NCI-H1105 treated with DMSO at 0.1 percent for 48 hours (cell line): ENCODE results near the gene RWDD3.

Source experiments
- DNase-seq: peaks from one replicate; lab custom pipeline; 2025; lab: John Stamatoyannopoulos, UW

RWDD3 gene

DNA sequence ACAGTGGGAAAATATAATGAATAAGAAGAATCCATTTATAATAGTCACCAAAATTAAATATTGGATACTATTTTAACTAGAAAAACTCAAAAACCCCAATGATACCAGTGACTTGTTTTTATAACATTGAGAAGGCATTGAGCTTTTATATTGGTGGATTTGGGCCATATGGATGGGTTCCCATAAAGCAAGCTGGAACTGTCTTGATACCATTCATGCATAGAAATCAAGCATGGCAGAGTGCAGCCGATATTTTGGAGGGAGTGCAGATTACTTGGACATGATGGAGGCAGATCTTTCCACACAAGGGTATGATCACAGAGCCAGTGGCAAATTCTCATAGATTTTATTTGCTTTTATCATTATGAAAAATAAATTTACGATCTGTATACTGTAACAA lies 3.8 kb upstream of the RWDD3 start:
- no peak for DNase-seq

DNA sequence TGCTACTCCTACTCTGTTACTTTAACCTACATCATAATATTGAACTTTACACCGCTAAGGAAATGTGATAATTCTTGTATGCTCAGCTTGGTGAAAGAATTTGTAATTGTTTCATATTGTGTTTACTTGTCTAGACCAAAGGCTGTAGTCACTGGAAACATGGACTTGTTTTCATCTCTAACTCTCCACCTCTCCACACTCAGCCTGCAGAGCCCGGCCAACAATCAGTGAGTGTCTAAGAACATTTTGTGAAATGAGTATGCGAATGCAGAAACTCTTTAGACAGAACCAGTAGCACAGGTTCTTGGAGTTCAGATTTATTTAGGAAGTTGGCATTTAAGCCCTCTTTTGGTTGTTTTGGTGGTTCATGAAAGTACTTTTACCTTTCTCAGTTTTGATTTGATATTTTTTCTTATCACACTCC lies 3.2 kb upstream of the RWDD3 start:
- DNase-seq, result no peak

DNA sequence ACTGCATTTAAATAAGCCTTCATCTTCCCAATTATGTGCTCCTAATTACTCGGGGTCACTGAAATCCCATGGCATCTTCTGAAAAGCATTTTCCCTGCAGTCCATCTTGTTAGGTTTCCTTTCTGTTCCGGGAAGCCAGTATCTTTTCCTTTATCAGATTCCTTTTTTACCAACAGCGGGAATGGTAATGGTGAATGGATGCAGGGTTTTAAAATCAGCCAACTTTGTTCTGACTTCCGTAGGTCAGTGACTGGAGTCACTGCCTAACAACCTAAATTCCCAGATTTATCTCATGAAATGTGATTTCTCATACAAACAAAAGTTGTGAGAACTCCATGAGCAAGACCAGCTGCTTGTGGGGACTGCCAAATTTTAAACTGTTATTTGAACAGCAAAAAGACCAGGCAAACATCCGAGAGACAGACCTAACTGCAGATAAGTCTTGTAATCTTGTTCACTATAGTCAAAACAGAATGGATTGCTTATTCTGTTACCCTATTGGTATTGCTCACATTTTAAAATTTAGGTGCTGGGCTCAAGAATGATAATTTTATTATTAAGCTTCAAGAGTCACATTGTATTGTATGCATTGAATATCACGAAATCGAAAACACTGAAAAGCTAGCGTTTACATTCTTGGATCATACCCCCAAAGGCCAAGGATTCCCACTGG lies 1.2 kb upstream of the RWDD3 start:
- DNase-seq, result no peak

DNA sequence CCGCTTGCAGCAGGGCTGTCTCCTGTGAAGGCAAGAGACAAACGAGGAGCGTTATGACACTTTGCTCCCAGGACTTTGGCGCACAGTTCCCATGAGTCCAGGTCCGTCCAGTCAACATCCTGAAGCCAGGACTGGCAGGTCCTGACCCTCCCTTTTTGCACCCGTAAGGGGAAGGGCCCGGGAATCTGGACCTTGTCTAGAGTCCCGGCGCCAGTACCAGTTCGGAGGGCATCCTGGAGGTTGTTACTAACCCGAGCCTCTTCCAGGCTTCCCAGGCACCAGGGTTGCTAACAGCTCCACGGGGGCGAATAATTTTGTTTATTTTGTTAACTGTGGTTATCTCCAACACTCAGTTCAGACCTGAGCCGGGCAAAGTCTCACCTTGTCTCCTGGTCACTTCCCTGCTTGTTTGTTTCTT lies 682 bp upstream of the RWDD3 start:
- no peak for DNase-seq

DNA sequence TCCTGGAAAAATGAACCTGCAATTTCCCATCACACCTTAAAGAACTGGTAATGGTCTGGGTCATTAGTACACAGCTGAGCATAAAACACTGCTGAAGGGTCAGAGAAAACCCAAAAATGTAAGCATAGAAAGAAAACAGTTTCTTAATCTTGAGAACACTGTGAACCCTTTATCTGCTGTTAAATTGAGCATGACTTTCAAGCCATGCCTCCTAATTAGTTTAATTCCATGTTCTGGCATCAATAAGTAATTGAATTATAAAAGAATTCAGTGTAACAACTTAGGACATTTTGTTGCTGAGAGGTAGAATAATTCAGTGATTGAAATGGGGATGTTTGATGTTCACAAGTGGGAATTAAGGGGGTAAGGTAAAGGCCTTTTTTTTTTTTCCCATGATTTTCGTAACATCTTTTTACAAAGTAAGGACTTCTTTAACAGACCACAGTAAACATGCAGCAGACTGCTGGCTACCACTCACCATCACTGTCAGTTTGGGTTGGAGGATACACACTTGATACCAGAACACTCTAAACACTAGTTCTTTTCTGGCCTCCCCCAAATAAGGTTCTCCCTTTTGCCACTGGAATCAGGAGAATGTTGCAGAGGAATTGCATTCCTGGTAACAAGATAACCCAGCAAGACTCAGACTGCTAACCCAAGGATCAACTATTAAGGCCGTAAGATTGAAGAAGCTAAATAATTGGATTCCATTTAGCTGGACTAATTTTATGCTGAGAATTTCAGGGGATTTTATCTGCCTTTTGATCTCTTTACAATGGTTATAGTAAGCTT lies 3.0 kb downstream of the RWDD3 start:
- DNase-seq, result no peak

DNA sequence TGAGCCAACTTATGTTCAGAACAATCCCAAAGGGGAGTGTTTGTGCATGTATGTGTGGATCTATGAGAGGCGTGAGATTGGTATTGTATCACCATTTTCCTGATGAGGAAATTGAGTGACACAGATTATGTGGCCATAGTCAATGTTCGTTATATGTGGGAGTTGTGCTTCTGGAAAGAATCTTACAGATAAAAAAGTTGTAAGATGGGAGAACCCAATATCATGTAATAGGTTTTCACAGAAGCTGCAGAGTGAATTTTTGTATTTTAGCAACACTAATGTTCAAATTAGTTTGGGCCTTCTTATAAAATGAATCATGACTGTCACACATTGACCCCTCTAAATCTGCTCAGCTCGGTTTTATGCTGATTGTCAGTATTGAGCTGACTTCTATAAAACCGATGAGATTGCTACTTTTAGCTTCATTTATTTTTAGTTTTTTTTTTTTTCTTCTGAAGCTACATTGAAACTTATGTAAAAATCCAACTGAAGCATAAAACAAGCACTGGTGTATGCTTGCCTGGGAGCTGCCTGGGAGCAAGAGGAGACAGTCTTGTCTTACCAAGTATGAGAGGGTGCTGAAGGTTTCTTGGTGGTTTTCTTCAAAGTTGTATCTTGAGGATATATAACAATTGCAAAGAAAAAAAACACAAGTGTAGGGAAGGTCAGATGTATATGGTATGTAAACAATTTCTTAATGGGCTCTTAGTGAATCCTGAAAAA lies 4.1 kb downstream of the RWDD3 start:
- DNase-seq, result no peak

DNA sequence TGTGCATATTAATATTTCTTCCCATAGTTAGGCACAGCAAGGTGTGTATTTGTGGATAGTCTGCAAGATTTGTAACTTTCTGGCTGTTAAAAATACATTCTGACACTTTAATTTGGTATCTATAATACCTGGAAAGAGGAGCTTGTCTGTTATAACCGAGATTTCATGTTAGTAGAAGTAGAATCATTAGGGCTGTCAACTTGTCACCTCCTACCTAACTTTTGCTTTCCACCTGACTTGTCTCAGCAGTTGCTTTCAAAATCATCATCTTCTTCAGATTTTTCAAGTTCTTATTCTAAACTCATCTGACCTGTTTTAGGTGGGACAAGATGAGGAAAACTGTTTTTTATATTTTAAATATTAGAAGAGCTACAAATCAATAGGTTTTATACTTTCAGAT lies 11.0 kb downstream of the RWDD3 start:
- DNase-seq, result no peak

DNA sequence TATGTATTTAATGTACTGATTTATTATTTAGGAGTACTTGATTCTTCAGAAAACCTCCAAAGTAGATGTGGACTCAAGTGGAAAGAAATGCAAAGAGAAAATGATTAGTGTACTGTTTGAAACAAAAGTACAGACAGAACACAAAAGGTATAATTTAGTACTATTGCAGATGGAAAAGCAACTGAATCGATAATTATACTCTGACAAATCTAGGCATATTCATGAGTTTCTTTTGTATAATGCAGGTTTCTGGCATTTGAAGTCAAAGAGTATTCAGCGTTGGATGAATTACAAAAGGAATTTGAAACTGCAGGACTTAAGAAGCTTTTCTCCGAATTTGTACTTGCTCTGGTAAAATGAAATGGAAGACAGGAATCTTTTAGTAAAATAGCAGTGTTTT lies 12.5 kb downstream of the RWDD3 start:
- no peak for DNase-seq

DNA sequence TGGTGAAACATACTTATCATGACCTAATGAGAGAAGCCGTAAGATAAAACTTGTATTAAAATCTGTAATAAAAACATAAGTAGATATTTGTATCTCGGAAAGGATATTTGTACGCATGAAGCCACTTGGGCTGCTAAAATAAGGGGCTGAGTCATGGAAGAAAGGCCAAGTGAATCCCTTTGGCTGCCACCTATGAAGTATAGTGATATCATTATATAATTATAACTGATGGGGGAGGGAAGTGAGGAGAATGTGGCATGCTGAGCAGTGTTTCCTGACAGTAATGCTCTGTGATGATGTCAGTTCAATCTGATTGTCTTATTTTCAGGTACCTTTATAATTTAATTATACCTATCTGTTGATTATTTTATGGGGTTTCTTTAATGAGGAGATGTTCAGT lies 13.6 kb downstream of the RWDD3 start:
- DNase-seq, result no peak

DNA sequence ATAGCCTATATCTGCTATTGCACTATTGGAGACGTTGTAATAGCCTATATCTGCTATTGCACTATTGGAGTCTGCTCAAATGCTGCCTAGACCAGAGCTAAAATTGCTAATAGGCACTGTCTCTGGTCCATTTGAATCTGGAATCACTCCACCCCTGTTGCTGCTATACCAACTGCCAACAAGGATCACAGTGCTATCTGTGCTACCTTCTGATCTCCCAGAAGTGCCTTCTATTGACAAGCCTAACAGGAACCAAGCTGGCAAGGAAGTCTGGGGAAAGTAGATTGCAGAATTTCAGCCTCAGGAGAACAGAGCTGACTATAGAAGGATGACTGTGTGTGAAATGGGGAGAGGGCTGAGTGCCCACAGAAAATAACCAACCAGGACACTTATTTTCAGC lies 15.9 kb downstream of the RWDD3 start:
- no peak for DNase-seq

DNA sequence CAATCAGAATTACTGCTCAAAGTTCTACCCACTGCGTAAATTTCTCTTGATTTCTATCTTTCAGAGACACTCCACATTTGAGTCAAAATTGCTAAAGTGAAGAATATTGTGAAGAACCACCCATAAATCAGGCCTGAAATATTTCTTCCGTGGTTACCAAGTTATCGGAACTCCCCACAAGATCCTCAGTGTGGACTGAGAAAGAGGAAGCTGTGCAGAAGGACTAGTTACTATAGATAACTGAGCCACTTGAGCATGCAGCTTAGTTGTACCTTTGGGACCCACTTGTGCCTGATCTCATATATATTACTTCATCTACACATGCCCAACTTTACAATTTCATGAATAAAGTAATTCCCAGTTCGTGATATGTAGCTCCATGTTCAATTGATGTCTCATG lies 18.4 kb downstream of the RWDD3 start:
- DNase-seq, result no peak

DNA sequence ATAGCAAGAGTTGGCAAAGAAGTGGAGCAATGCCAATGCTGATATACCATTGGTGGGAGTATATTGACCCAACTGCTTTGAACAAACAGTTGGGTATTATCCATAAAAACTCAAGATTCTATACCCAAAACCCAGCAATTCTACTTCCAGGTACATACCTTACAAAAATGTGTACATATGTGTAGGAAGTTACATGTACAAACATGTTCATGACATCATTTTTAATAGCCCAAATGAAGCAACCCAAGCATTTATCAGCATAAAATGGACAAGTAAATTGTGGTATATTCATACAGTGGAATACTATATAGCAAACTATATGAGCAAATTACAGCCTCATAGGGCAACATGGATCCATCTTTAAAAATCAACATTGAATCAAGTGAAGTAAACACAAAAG lies 20.9 kb downstream of the RWDD3 start:
- DNase-seq, result no peak

DNA sequence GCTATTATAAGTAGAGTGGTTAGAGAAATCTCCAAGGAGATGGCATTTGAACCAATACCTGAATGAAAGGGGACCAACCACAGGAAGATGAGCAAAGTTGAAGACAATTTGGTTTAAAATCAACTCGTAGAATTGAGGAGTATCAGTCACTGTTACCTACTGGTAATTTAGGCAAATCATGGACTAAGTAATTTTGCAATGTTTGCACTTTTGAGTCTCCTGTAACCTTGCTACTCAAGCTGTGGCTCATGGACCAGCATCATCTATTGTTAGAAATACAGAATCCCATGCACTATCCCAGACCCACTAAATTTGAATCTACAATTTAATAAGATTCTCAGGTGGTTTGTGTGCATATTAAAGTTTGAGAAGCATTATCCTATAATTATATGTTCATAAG lies 21.8 kb downstream of the RWDD3 start:
- no peak for DNase-seq

DNA sequence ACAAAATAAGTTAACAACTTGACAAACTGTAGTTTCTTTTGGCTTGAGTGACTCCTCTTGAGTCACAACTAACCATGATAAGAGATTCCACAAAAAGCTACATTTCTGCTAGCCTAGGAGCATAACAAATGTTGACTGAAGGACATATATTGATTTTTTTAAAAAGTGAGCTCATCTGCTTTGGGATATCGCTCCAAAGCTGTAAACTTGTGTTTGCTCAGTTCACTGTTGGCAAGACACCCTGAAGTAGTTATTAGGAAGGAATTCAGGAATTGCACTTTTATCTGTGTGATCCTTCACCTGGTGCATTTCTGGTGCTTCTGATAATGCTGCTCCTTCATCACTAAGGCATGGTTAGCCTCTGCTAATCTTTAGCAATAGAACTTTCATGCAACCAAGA lies 23.7 kb downstream of the RWDD3 start:
- DNase-seq, result no peak

DNA sequence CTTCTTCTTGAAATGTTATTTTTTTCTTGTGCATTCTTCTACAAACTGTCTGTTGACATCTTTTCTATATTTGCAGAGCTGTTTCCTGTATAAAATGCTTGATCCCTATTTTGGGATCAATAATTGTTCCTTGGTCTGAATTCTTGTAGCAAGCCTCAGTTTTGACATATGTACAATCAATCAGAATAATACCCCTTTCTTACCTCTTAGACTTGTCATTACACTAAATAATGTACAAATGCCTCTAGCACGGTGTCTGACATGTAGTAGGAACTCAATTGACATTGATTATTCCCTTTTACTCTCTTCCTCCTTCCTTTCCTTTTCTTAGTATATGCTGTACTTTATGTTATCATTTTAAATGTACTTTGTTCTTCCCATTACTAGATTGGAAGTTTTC lies 25.2 kb downstream of the RWDD3 start:
- DNase-seq, result no peak

DNA sequence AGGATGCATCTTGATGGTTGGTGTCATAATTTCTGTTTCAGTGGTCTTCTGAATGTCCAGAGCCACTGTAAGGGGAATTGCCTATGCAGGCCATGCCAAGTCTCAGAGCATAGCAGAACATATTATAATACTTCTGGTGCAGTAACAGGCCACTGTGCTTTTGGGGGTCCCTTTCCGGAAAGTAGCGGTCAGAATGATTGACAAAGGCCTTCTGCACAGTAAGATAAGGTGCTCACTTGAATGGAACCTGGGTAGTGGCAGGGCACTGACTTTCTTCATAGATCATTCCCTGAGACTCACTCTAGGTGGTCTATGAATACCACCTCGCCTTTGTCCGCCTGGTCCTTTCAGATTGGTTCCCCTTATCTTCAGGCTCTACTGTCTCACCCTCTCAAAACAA lies 28.9 kb downstream of the RWDD3 start:
- DNase-seq, result no peak

DNA sequence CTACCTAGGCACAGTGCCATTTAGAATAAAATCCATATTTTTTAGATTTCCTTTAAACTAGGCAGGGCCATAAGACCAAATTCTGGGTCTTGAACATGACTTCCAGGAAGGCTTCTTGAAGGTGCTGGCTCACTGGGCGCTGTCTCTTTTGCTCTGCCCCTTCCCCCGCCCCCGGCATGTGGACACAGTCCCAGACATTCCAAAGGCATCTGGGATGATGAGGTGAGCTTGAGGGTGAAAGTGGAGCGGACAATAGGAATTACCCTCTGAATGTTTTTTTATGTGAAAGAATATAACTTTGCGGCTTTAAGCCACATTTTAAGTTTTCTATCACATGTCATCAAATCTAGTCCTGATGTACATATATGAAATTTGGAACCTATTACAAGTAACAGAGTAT lies 29.4 kb downstream of the RWDD3 start:
- no peak for DNase-seq

DNA sequence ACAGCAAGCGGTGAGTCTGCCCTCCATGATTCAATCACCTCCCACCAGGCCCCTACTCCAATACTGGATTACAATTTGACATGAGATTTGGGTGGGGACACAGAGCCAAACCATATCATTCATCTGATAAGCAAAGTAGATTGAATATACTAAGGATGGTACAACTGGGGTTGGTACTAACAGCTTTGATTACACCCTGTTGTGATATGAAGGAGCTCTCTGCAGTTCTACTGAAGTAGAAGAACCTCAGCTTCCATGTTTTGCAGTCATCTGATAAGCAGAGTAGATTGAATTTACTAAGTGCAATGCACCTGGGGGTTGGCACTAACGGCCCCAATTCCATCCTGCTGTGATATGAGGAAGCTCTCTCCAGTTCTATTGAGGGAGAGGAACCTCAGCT lies 31.1 kb downstream of the RWDD3 start:
- no peak for DNase-seq

DNA sequence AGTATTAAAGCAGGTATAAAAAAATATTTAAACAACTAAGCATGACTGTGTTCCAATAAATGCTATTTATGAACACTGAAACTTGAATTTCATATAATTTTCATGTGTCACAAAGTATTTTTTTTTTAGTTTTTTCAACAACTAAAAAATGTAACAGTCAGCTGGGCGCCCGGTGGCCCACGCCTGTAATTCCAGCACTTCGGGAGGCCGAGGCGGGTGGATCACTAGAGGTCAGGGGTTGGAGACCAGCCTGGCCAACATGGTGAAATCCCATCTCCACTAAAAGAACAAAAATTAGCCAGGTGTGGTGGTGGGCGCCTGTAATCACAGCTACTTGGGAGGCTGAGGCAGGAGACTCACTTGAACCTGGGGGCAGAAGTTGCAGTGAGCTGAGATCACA lies 42.4 kb downstream of the RWDD3 start:
- DNase-seq, result no peak

DNA sequence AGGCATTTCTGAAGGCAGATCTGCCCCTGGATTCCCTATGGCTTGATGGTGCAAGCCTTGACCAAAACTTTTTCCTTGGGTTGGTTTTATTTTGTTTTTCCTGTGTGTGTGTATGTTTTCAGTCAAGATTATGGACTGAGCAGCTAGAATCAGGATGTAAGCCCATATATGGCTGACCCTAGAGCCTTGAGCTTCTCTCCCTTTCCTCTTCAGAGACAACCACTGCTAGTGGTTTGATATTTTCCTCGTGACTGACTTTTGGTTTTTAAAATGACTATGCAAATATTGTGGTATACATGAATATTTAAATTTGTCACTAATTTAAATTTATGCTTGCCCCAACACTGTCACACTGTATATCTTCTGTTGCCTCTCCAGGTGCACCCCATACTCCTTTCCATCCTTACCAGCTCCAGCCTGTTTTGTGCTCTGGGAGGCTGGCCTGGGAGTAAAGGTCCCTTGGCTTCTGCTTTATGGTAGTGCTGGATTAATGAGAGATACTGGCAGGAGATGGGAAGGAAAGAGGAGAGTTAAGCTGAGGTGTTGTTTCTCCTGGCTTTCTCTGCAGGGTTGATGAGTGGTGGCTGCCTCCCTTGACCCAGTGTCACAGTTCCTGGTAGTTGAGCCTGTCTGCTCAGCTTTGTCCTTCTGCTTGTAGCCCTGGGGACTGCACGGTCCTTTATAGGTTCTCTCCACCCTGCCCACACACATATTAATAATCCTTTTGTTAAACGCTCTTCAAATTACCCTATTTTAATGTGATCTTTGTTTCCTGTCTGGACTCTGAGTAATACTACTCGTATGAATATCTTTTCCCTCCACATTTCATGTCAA lies 44.4 kb downstream of the RWDD3 start:
- no peak for DNase-seq

DNA sequence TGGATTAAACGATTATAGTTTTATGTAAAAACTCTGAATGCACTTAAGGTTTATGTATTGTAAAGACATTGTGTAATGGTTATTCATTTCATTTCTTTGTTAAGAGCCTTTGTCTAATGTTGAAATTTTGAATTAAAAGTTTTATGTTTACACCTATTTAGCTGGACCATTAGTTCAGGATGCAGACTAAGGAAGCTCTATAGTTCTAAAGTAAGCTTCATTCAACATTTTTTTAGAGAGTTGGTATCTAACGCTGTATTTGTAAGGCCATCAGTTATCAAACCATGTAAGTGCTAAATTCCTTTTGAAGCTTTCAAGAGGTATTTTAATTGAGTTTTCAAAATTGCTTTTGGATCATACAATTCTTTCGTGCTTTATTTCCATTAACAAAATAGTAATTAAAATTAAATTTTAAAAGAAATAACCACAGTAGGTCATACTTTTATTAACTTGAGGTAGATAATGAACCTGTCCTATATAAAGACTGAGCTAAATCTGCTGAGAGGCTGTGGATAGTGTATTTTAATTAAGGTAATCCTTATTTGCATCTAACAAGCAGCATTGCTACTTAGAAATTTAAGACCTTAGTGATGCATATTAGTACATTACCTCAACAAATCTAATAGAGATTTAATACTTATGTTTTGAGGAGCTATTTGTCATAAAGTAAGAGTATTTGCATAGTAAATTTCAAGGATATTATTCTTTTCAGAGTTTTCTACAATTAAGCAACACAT lies 47.9 kb downstream of the RWDD3 start:
- DNase-seq, result no peak

DNA sequence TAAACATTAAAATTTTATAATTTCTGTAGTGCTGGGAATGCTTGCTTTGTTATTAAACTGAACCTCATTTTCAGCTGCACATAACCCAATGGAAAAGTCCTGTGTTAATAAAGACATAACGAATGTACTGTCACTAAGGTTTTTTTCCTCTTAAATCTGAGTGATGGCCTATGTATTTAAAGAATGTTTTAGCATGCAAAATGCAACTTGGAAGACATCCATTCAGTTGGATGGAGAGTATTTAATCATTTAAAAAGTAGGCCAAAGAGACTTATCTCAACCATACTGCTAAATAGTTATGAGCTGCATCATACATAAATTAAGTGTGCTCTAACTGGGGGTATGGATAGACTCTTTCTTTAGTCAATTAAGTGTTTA lies 48.5 kb downstream of the RWDD3 start:
- no peak for DNase-seq
